ENCODE results near the gene CFAP221. TPM values are rescaled to one million over a fixed set of nuclear protein-coding genes. Genes with fewer than 3 reads are reported as not detected.
A peak's percentile ranks its signal among the peaks of the same experiment; 100 is the strongest.

CFAP221 gene
- total RNA-seq, 1 experiment from 2014 or later = not detected

- peak; percentile 70 for DNase-seq (ENCODE audit: unreplicated experiment)
- peaks cover 26% of the 10 kb centered on the region for H3K27me3 Mint-ChIP-seq (ENCODE audit: insufficient read depth, unreplicated experiment)
- intact Hi-C loops (cut with micrococcal nuclease) = no loop called here
- ChIA-PET POLR2A (interaction anchor here (1.2 kb wide), 1 partner anchor 57 kb away, joined by 3 read pairs; no protein-coding TSS in a partner anchor), CTCF (no interaction called here)
- H3K27ac Mint-ChIP-seq (ENCODE audit: low read depth, unreplicated experiment) = no peak overlapping the region
- H3K4me3 Mint-ChIP-seq (ENCODE audit: unreplicated experiment) = no peak overlapping the region
- no peaks in the 10 kb centered on the region for H3K9me3 Mint-ChIP-seq (ENCODE audit: unreplicated experiment)
- no TSS peak for BruUV-seq (replicated peaks)
- no peaks in the 10 kb centered on the region for H3K4me1 Mint-ChIP-seq (ENCODE audit: insufficient read depth, unreplicated experiment)
- no peak for TF ChIP-seq CTCF (IDR thresholded peaks at IDR 0.05; ENCODE audit: unreplicated experiment)
- H3K36me3 Mint-ChIP-seq (ENCODE audit: insufficient read depth, unreplicated experiment) = no peaks in the 10 kb centered on the region
These were observed 5.0 kb downstream of the CFAP221 start for GRCh38 chr2:119549241-119549640.

- ChIA-PET CTCF (no interaction called here), POLR2A (no interaction called here)
- Mint-ChIP-seq H3K36me3 (ENCODE audit: insufficient read depth, unreplicated experiment) (no peaks in the 10 kb centered on the region), H3K4me1 (ENCODE audit: insufficient read depth, unreplicated experiment) (no peaks in the 10 kb centered on the region), H3K4me3 (ENCODE audit: unreplicated experiment) (no peak overlapping the region), H3K27ac (ENCODE audit: low read depth, unreplicated experiment) (no peak overlapping the region), H3K27me3 (ENCODE audit: insufficient read depth, unreplicated experiment) (peaks cover 21% of the 10 kb centered on the region), H3K9me3 (ENCODE audit: unreplicated experiment) (no peaks in the 10 kb centered on the region)
- BruUV-seq (replicated peaks) = no TSS peak
- intact Hi-C loops (cut with micrococcal nuclease) = no loop called here
- DNase-seq (ENCODE audit: unreplicated experiment) = no peak
- no peak for TF ChIP-seq CTCF (IDR thresholded peaks at IDR 0.05; ENCODE audit: unreplicated experiment)
These were observed 6.1 kb downstream of the CFAP221 start for GRCh38 chr2:119550346-119550745.

GRCh38 chr2:119550856-119551255 lies 6.6 kb downstream of the CFAP221 start:
- BruUV-seq (replicated peaks) = no TSS peak
- H3K4me1 Mint-ChIP-seq (ENCODE audit: insufficient read depth, unreplicated experiment) = no peaks in the 10 kb centered on the region
- TF ChIP-seq CTCF (IDR thresholded peaks at IDR 0.05; ENCODE audit: unreplicated experiment) = no peak
- DNase-seq (ENCODE audit: unreplicated experiment) = no peak
- no peaks in the 10 kb centered on the region for H3K9me3 Mint-ChIP-seq (ENCODE audit: unreplicated experiment)
- H3K4me3 Mint-ChIP-seq (ENCODE audit: unreplicated experiment) = no peak overlapping the region
- intact Hi-C loops (cut with micrococcal nuclease) = no loop called here
- ChIA-PET CTCF (interaction anchor here (0.7 kb wide), 1 partner anchor 90 kb away, joined by 4 read pairs; no protein-coding TSS in a partner anchor), POLR2A (interaction anchor here (0.6 kb wide), 1 partner anchor 58 kb away, joined by 3 read pairs; no protein-coding TSS in a partner anchor)
- H3K27me3 Mint-ChIP-seq (ENCODE audit: insufficient read depth, unreplicated experiment) = peaks cover 17% of the 10 kb centered on the region
- no peaks in the 10 kb centered on the region for H3K36me3 Mint-ChIP-seq (ENCODE audit: insufficient read depth, unreplicated experiment)
- H3K27ac Mint-ChIP-seq (ENCODE audit: low read depth, unreplicated experiment) = no peak overlapping the region

GRCh38 chr2:119552902-119553301 lies 8.7 kb downstream of the CFAP221 start:
- H3K27me3 Mint-ChIP-seq (ENCODE audit: insufficient read depth, unreplicated experiment) = peaks cover 17% of the 10 kb centered on the region
- no peak for DNase-seq (ENCODE audit: unreplicated experiment)
- ChIA-PET CTCF (no interaction called here), POLR2A (no interaction called here)
- TF ChIP-seq CTCF (IDR thresholded peaks at IDR 0.05; ENCODE audit: unreplicated experiment) = no peak
- no peak overlapping the region for H3K27ac Mint-ChIP-seq (ENCODE audit: low read depth, unreplicated experiment)
- no peak overlapping the region for H3K4me3 Mint-ChIP-seq (ENCODE audit: unreplicated experiment)
- no TSS peak for BruUV-seq (replicated peaks)
- H3K36me3 Mint-ChIP-seq (ENCODE audit: insufficient read depth, unreplicated experiment) = no peaks in the 10 kb centered on the region
- H3K9me3 Mint-ChIP-seq (ENCODE audit: unreplicated experiment) = no peaks in the 10 kb centered on the region
- intact Hi-C loops (cut with micrococcal nuclease) = no loop called here
- H3K4me1 Mint-ChIP-seq (ENCODE audit: insufficient read depth, unreplicated experiment) = no peaks in the 10 kb centered on the region
